ENCODE measurements around the gene HTRA1. TPM values are rescaled to one million over a fixed set of nuclear protein-coding genes. Genes with fewer than 3 reads are reported as not detected.
A peak's percentile ranks its signal among the peaks of the same experiment; 100 is the strongest.

Gene HTRA1
- total RNA-seq, 1 experiment from 2014 or later = 32.8 TPM

GRCh38 chr10:122460891-122461293, 461 bp upstream of the HTRA1 start:
- BruUV-seq (replicated peaks) = no TSS peak
- no peaks in the 10 kb centered on the region for H3K27me3 ChIP-seq (ENCODE audit: control insufficient read depth, insufficient read depth, low read length)
- ChIA-PET CTCF (no interaction called here), POLR2A (no interaction called here)
- no peaks in the 10 kb centered on the region for H3K36me3 ChIP-seq (ENCODE audit: control insufficient read depth, insufficient read depth, low read length)
- in situ Hi-C loops (cut with HindIII; ENCODE audit: low pct_unique_long_range_greater_than_20kb, low sequenced_read_pairs) (no loop called here), intact Hi-C loops (cut with micrococcal nuclease; ENCODE audit: unreplicated experiment) (no loop called here)
- ATAC-seq (no peak), DNase-seq (ENCODE audit: low read depth, low spot score) (no peak)
- peaks cover 10% of the 10 kb centered on the region for H3K4me1 ChIP-seq (ENCODE audit: control insufficient read depth, insufficient read depth, low read length)
- no peak for TF ChIP-seq REST (IDR thresholded peaks at IDR 0.05; ENCODE audit: insufficient read depth in 1 of 2, low read depth in 2 of 2, low read length in 1 of 2)
- TF ChIP-seq TCF7L2 (IDR thresholded peaks at IDR 0.05; ENCODE audit: low read depth, low read length) = no peak
- TF ChIP-seq CTCF (IDR thresholded peaks at IDR 0.05) = no peak
- TF ChIP-seq SIN3A (IDR thresholded peaks at IDR 0.05; ENCODE audit: borderline replicate concordance, insufficient read depth, low read depth, low read length) = no peak
- TF ChIP-seq POLR2AphosphoS5 (IDR thresholded peaks at IDR 0.05; ENCODE audit: low read depth, low read length) = no peak
- H3K27ac ChIP-seq (ENCODE audit: low read length) = no peak overlapping the region
- no peaks in the 10 kb centered on the region for H3K9me3 ChIP-seq (ENCODE audit: control insufficient read depth, insufficient read depth, low read depth, low read length)
- H3K4me3 ChIP-seq (ENCODE audit: low read depth in 2 of 2, low read length in 2 of 2) = peak overlapping the region; percentile 46 to 58

- no peaks in the 10 kb centered on the region for H3K36me3 ChIP-seq (ENCODE audit: control insufficient read depth, insufficient read depth, low read length)
- ChIA-PET POLR2A (no interaction called here), CTCF (no interaction called here)
- DNase-seq (ENCODE audit: low read depth, low spot score) = no peak
- H3K9me3 ChIP-seq (ENCODE audit: control insufficient read depth, insufficient read depth, low read depth, low read length) = no peaks in the 10 kb centered on the region
- TF ChIP-seq CTCF (IDR thresholded peaks at IDR 0.05) (no peak), POLR2AphosphoS5 (IDR thresholded peaks at IDR 0.05; ENCODE audit: low read depth, low read length) (no peak), TCF7L2 (IDR thresholded peaks at IDR 0.05; ENCODE audit: low read depth, low read length) (no peak)
- H3K4me1 ChIP-seq (ENCODE audit: control insufficient read depth, insufficient read depth, low read length) = peaks cover 10% of the 10 kb centered on the region
- BruUV-seq (replicated peaks) = no TSS peak
- H3K4me3 ChIP-seq (ENCODE audit: low read depth in 2 of 2, low read length in 2 of 2) = peak overlapping the region; percentile 46 to 74
- H3K27me3 ChIP-seq (ENCODE audit: control insufficient read depth, insufficient read depth, low read length) = 0 out of 2 replicates have a peak, but pooled peaks cover 2% of the 10 kb centered on the region
- in situ Hi-C loops (cut with HindIII; ENCODE audit: low pct_unique_long_range_greater_than_20kb, low sequenced_read_pairs) (no loop called here), intact Hi-C loops (cut with micrococcal nuclease; ENCODE audit: unreplicated experiment) (no loop called here)
- ATAC-seq = peak; percentile 67
- H3K27ac ChIP-seq (ENCODE audit: low read length) = peak overlapping the region; percentile 1; the same call in 1 of the 2 replicates
These were observed 578 bp downstream of the HTRA1 start for GRCh38 chr10:122461729-122462532.
